GM19455 (cell line): Measurements from ENCODE around the gene H2BW2.
"Not testable (repeated sequence)": the region's sequence is repeated elsewhere in the genome, so short reads cannot be mapped to it uniquely, and the experiment has no call there.

Source experiments
- ATAC-seq: cut with Tn5 transposase; IDR thresholded peaks from one replicate; pipeline ENCODE4 v1.9.1; 2021; ENCODE audit not compliant: unreplicated experiment

The H2BW2 gene

GRCh38 chrX:104039689-104040505 is at the start of gene H2BW2:
Gene H2BW2 (plus strand): TSS chrX:104039956. CDS start chrX:104039995, 39 bp downstream.
- no peak for ATAC-seq

DNA sequence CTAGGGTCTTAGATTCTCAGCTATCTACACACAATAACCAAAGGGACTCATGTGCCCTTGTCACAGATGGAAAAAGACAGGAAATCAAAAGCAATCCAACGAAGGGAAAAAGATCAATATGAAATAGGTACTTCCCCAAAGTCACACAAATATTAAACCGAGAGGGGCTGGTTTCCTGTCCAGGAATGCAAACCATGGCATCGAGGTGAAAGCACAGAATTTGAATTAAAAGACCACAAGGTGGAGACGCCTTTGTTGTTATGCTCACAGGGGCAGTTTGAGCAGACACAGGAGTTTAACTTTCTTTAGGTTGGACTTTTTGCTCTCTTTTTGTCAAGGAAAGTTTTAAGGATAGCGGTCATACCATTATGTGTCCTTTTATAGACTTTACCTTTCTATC is 40.5 kb upstream of the H2BW2 start:
- ATAC-seq, result no peak

- no peak for ATAC-seq
These were observed 30.9 kb upstream of the H2BW2 start for GRCh38 chrX:104008831-104009230.

GRCh38 chrX:104013158-104013557 is 26.6 kb upstream of the H2BW2 start:
- no peak for ATAC-seq

DNA sequence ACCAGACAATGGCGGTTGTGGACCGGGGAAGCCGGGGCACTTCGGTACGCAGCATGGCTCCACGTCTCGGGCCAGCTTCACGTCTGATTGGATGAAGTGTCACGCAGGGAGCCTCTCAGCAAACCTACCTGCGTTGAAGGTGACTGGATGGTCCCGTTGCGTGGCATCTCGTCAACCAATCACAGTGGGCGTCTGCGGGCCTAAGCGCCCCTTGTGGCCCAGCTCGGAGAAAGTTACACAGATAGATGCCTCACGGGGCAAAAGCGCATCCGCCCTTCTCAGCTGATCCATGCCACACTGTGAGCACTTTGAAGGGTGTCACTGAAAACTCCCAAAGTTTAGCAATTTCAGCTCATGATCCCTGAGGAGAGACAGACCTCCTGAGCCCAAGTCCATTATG is 26.1 kb upstream of the H2BW2 start, which contains the start of gene H2BW1:
H2BW1 (minus strand) TSS at position 103 of the 400 bp plus-strand sequence. CDS start 132 bp downstream, outside the sequence.
- no peak for ATAC-seq

GRCh38 chrX:104015576-104015975 is 24.2 kb upstream of the H2BW2 start:
- ATAC-seq, result not testable (repeated sequence)

DNA sequence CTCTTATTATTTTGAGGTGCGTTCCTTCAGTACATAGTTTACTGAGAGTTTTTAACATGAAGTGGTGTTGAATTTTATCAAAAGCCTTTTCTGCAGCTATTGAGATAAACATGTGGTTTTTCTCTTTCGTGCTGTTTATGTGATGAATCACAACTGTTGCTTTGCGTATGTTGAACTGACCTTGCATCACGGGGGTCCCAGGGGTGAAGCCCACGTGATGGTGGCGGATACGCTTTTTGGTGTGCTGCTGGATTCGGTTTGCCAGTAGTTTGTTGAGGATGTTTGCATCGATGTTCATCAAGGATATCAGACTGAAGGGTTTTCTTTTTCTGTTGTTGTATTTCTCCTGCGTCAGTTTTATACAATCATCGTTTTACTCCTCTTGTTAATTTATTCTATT is 21.6 kb upstream of the H2BW2 start:
- no peak for ATAC-seq

DNA sequence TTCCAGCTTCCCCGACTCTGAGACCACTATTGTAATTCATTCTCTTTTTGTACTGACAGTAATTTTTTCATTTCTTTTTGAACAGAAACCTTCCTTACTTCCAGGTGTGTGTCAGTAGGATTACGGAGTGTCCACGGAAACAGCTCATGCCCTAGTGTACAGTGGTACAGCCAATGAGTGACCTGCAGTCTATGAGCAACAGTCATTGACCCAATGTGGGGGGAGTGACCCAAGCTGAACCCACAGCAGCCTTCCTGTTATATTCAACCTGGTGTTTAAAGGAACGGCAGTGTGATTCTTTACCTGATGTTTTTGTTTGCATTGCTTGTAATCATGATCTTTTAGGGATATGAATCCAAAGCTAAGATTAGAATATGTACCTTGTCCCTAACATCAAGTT is 1.2 kb downstream of the H2BW2 start:
- no peak for ATAC-seq

DNA sequence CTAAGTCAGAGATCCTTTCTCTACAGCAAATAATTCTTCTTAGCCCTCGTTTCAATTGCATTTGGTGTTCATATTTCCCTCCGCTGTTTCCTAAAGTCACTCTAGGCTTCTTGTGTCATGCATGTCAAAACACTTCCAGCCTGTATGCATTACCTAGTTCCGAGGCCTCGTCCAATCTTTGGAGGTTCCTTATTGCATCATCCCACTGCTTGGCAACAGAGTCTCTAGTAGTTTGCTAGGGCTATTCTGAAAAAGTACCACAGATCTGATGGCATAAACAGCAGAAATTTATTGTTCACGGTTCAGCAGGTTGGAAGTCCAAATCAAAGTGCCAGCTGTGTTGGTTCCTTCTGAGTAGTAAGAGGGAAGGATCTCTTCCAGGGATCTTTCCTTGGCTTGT is 5.9 kb downstream of the H2BW2 start:
- ATAC-seq, result no peak

- ATAC-seq, result no peak
These were observed 7.4 kb downstream of the H2BW2 start for GRCh38 chrX:104047171-104047570.

GRCh38 chrX:104054956-104055355 is 15.2 kb downstream of the H2BW2 start:
- not testable (repeated sequence) for ATAC-seq

DNA sequence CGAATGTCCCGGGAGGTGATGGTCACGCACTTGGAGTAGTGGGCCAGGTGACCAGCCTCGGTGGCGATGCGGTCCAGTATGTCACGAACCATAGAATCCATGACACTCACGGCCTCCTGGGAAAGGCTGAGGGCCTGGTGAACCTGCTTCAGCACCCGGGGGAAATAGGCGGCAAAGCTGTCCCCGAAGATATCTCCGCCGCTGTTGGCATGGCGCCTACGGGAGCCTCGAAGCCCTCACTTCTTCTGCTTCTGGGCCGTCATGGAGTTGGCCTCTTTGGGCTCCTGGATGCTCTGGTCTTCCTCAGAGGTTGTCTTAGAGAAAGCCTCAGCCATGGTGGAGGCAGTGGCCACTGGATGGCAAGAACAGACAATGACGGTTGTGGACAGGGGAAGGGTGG is 22.9 kb downstream of the H2BW2 start:
- ATAC-seq, result not testable (repeated sequence)

GRCh38 chrX:104075778-104076445 is 36.2 kb downstream of the H2BW2 start, which contains the start of gene TMSB15C:
Gene TMSB15C (minus strand): TSS chrX:104076236.
- not testable (repeated sequence) for ATAC-seq

DNA sequence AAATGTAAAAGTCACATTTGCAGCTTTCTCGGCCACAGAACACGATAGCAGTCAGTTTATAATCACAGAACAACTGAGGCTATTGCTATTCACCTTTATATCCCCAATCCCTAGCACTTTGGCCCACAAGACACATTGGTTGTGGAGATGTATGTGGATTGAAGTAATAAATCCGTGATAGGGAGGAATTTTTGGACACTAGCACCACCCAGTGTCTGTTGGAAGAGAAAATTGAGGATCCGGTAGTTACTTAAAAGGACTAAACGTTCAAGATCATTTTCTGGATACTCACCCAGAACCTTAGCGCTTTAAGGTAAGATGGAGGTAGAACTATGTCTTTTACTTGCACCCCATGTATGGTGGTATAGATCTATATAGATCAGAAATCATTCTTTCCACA is 38.1 kb downstream of the H2BW2 start:
- not testable (repeated sequence) for ATAC-seq

GRCh38 chrX:104084063-104084462 is 44.3 kb downstream of the H2BW2 start:
- ATAC-seq, result no peak

DNA sequence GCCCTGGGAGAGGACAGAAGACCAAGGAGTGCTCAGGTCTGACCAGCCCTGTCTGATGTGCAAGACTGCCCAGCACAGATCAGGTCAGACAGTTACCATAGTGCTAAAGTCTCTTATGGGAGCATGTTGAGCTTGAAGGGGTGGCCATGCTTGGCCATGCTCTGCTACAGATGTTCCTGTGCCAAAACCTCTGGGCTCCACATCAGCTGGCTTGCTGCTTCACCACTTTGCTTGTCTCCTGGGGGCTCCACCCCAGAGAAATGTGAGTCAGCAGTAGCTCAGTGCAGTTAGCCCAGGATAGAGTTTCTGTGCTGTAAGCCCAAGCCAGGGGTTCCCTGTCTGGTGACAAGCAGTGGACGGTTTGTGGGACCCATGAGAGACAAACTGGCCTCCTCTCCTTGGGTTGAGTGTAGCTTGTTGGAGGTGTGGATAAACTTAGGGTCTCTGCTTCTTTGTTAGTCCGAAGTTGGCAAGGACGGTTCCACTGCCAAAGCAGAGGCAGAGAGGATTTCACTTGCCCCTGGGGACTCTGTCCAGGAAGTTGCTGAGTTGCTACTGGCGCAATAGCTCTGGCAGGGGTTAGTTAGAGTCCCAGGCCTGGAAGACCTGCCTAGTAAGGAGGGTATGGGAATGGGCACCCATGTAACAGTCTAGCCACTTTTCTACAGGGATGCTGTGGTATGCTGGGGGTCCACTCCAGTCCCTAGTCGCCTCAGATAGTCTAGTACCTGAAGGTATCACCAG is 45.0 kb downstream of the H2BW2 start:
- no peak for ATAC-seq

DNA sequence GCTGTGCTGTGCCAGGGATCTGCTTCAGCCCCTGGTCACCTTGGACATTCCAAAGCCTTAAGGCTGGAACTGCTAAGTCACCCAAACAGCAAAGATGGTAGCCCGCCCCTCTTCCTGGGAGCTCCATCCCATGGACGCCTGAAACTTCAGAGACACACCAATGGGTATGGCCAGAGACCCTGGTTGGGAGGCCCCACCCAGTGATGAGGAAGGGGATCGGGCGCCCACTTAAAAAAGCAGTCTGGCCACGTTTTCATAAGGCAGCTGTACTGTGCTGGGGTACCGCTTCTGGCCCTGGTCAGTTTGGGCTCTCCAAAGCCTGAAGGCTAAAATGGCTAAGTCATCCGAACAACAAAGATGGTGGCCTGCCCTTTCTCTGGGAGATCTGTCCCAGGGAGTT is 45.7 kb downstream of the H2BW2 start:
- ATAC-seq, result no peak

DNA sequence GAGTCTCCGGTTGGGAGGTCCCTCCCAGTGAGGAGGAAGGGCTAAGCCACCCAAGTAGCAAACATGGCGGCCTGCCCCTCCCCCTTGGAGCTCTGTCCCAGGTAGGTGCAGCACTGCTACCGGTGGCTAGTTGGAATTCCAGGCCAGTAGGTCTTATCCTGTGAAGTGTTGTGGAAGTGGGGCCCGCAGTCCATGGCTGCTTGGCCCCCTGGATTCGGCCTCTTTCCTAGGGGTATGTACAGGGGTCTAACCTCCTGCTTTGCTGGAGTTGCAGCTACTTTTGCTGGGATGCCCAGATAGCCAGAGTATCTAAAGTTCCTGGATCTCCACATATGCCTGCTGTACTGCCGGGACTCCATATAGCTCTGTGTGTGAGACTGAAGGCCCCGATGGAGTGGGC is 46.2 kb downstream of the H2BW2 start:
- no peak for ATAC-seq
